NK-92 (cell line): Measurements from ENCODE around the gene MYBPC2.
"Not testable (repeated sequence)": the region's sequence is repeated elsewhere in the genome, so short reads cannot be mapped to it uniquely, and the experiment has no call there.

ENCODE experiments used
- DNase-seq: peaks from one replicate; lab custom pipeline; 2025; ENCODE audit not compliant: unreplicated experiment; lab: John Stamatoyannopoulos, UW

Gene MYBPC2

DNA sequence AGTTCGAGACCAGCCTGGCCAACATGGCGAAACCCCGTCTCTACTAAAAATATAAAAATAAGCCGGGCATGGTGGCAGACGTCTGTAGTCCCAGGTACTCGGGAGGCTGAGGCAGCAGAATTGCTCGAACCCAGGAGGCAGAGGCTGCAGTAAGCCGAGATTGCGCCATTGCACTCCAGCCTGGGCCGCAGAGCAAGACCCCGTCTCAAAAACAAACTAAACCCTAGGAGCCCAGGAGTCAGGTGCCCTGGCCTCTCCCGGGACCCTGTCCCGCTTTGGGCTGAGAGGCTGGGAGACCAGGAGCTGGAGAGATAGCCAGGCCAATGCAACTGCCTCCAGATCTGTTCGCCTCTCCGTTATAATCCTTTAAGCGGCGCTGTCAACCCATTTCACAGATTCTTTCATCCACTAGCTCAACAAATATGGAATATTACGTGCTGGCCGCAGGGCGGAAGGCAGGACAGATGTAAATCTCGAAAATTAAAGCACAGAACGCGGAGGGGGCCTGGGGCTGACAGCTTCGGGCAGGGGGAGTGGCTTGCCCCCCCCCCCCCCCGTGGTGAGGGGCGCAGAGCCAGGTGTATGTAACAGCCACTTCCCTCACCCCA, 5.3 kb upstream of the MYBPC2 start:
- no peak for DNase-seq

DNA sequence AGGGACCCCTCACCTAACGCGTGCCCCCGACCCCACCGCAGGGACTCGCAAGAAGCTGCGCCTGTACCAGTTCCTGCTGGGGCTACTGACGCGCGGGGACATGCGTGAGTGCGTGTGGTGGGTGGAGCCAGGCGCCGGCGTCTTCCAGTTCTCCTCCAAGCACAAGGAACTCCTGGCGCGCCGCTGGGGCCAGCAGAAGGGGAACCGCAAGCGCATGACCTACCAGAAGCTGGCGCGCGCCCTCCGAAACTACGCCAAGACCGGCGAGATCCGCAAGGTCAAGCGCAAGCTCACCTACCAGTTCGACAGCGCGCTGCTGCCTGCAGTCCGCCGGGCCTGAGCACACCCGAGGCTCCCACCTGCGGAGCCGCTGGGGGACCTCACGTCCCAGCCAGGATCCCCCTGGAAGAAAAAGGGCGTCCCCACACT, 4.7 kb upstream of the MYBPC2 start:
- DNase-seq: no peak

- no peak for DNase-seq
Observed at GRCh38 chr19:50428772-50429463, 3.8 kb upstream of the MYBPC2 start.

DNA sequence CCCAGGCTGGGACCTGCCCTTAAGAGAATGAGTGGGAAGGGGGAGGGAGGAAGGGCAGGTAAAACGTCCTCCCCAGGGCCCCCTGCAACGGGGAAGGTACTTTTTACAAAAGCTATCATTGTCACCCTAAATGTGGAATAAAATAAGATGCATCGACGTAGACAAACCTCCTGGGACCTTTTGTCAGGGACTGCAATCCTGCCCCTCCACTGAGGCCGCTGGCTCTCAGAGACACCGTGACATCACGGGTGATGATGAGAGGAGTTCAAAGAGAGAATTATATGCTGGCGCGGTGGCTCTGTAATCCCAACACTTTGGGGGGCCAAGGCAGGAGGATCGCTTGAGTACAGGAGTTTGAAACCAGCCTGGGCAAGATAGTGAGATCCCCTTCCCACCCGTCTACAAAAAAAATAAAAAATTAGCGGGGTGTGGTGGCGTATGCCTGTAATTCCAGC, 1.8 kb upstream of the MYBPC2 start:
- DNase-seq: no peak

- no peak for DNase-seq
Observed at GRCh38 chr19:50431343-50432220, 1.1 kb upstream of the MYBPC2 start.

DNA sequence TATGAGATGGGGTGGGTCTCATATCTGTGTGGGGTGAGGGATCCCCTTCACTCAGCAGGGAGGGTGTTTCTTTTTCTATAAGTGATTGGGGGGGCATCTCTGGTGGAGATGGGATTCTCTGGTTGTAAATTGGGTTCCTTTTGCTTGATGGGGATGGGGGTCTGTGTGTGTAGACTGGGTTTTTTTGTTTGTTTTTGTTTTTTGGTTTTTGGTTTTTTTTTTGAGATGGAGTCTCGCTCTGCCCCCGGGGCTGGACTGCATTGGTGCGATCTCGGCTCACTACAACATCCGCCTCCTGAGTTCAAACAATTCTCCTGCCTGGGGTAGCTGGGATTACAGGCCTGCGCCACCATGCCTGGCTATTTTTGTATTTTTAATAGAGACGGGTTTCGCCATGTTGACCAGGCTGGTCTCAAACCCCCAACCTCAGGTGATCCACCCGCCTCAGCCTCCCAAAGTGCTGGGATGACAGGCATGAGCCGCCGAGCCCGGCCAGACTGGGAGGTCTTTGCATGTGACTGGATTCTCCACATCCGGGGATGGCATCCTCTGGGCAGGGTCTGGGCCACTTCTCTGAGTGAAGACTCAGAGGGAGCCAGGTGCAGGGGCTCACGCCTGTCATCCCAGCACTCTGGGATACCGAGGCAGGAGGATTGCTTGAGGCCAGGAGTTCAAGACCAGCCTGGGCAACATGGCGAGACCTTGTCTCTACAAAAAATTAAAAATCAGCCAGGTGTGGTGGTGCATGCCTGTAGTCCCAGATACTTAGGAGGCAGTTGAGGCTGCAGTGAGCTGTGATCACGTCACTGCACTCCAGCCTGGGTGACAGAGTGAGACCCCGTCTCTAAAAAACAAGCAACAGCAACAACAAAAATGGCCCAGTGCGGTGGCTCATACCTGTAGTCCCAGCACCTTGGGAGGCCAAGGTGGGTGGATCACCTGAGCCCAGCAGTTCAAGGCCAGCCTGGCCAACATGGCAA, 799 bp downstream of the MYBPC2 start:
- no peak for DNase-seq

GRCh38 chr19:50434525-50434924, 1.8 kb downstream of the MYBPC2 start:
- DNase-seq: no peak

DNA sequence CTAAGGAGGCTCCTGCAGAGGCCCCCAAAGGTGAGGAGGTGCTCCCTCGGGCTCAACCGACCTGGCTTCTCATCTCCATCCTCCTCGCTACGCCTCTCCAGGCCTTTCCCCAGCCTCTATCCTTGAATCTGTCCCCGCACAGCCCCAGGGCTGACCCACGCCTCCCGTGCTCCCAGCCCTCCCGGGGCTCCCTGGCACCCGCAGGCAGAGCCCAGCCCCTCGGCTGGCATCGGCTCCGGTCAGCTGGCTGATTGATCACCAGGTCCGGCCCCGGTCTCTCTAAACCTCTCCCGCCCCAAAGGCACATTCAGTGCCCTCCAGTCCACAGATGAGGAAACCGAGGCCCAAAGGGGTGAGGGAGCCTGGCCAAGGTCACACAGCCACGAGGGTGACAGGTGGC, 2.5 kb downstream of the MYBPC2 start:
- no peak for DNase-seq

- no peak for DNase-seq
Observed at GRCh38 chr19:50435627-50436026, 2.9 kb downstream of the MYBPC2 start.

DNA sequence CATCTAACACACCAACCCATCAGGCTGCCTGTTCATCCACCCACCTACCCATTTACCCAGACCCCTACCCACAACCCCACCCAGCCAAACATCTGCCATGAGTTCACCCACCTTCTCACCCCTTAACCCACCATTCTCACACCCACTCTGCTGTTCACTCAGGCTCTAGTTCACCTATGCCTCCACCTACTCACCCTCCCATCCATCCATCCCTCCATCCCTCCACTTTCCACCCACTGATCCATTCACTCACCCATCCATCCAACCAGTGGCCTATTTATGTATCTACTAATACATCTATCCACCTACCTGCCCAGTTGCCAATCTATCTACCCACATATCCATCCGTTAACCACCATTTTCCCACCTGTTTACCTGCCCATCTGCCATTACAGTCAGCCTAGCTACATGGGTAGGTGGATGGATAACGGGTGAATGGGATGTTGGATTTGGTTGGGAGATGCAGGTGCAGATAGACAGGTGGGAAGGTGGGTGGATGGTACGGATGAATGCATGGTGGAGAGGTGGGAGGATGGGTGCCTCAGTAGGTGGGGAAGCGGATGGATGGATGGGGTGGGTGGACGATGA, 5.3 kb downstream of the MYBPC2 start:
- no peak for DNase-seq

DNA sequence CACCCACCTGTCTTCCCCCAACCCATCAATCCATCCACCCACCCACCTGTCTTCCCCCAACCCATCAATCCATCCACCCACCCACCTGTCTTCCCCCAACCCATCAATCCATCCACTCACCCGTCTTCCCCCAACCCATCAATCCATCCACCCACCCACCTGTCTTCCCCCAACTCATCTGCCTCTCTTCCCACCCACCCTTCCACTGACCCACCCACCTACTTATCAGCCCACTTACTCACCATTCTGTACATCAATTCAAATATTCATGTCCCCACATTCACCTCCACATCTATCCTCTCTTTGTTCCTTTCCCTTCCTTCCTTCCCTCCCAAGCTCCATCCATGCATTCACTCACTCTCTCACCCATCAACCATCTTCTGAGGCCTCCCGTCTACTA, 6.4 kb downstream of the MYBPC2 start:
- not testable (repeated sequence) for DNase-seq

- DNase-seq: no peak
Observed at GRCh38 chr19:50444059-50444458, 11.4 kb downstream of the MYBPC2 start.

DNA sequence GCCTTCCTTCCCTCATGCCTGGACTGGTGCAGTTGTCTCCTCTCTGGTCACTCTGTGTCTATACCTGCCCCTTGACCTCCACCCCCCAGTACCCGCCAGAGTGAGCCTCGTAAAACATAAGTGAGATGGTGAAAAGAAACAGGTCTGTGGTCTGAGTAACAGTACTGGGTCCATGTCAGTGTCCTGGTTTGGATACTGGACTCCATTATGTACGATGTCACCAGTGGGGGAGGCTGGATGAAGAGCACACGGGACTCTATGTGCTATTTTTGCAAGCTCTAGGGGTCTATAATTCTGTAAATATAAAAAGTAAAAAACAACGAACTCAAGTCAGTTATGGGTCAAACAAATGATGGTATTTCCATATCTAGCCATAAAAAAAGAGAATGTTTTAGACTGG, 14.4 kb downstream of the MYBPC2 start:
- DNase-seq: no peak

- DNase-seq: no peak
Observed at GRCh38 chr19:50447750-50448149, 15.1 kb downstream of the MYBPC2 start.

- no peak for DNase-seq
Observed at GRCh38 chr19:50449236-50449899, 16.7 kb downstream of the MYBPC2 start.

GRCh38 chr19:50450369-50451222, 17.9 kb downstream of the MYBPC2 start:
- DNase-seq: no peak

- no peak for DNase-seq
Observed at GRCh38 chr19:50451223-50451534, 18.5 kb downstream of the MYBPC2 start.

- DNase-seq: no peak
Observed at GRCh38 chr19:50453243-50453642, 20.6 kb downstream of the MYBPC2 start.

- DNase-seq: no peak
Observed at GRCh38 chr19:50455992-50456391, 23.3 kb downstream of the MYBPC2 start.
